HepG2 (cell line): ENCODE results near the gene JAZF1. TPM values are rescaled to one million over a fixed set of nuclear protein-coding genes. Genes with fewer than 3 reads are reported as not detected.
A peak's percentile ranks its signal among the peaks of the same experiment; 100 is the strongest.

Experiments
- ATAC-seq: fragments of 200-7000 bp; cut with Tn5 transposase; 3 replicates; pipeline ENCODE4 v1.9.1; 2020; ENCODE audit warnings: mild to moderate bottlenecking, moderate library complexity
- BruUV-seq: library from RNA; stranded (reverse); fragments of 400-500 nt; replicated peaks from 2 replicates; lab custom pipeline; 2021; lab: Mats Ljungman, UMichigan
- CTCF ChIA-PET: fragments of 300-600 bp; formaldehyde crosslinking; extraction: SDS; loops from one replicate; lab custom pipeline; 2021; ENCODE audit warnings: low total read pairs, inconsistent platforms, low intra/inter-chr PET ratio; lab: Yijun Ruan, JAX
- POLR2A ChIA-PET: fragments of 350-600 bp; sonication (Branson Sonifier 250); formaldehyde crosslinking; loops from one replicate; lab custom pipeline; 2020; ENCODE audit warnings: antibody characterized with exemption, inconsistent platforms; lab: Yijun Ruan, JAX
- DNase-seq: peaks from one replicate; pipeline ENCODE4 v3.0.0-alpha.2; 2015; ENCODE audit warnings: low spot score
- FAIRE-seq: peaks from 3 replicates; lab custom pipeline; 2011; peaks lifted over from hg19 to GRCh38; lab: Jason Lieb, UNC
- H2AFZ ChIP-seq: one replicate; pipeline ENCODE4 v1.6.1; 2011; ENCODE audit warnings: low read length, inconsistent platforms
- H3K27ac ChIP-seq: fragments of 300-600 bp; 3 replicates; pipeline ENCODE4 v1.8.0; 2011; ENCODE audit warnings: mixed run types, mild to moderate bottlenecking, mixed read lengths, low read length, inconsistent platforms; ENCODE audit not compliant: insufficient read depth; ENCODE audit errors: extremely low read length
- H3K27me3 ChIP-seq, 2 experiments: fragments of 200-600 bp in 1 of 2; 2 replicates in 1 of 2; 3 replicates in 1 of 2; pipeline versions ENCODE4 v1.6.0 to v1.8.0; 2011; ENCODE audit warnings: low read length in 2 of 2, mild to moderate bottlenecking in 2 of 2, moderate library complexity in 2 of 2, inconsistent platforms in 1 of 2; ENCODE audit not compliant: insufficient read depth in 2 of 2, control insufficient read depth in 1 of 2
- H3K36me3 ChIP-seq, 2 experiments: fragments of 200-600 bp in 1 of 2; replicated peaks in 1 of 2; 2 replicates in 1 of 2; 3 replicates in 1 of 2; pipeline versions ENCODE4 v1.5.1 to v1.8.0; 2011; ENCODE audit warnings: low read length in 2 of 2, inconsistent platforms in 1 of 2; ENCODE audit not compliant: insufficient read depth in 2 of 2, control insufficient read depth in 1 of 2
- H3K4me1 ChIP-seq: 2 replicates; pipeline ENCODE4 v1.5.1; 2012; ENCODE audit warnings: low read length, inconsistent platforms; ENCODE audit not compliant: insufficient read depth
- H3K4me2 ChIP-seq: 2 replicates; pipeline ENCODE4 v1.6.0; 2011; ENCODE audit warnings: low read depth, low read length, inconsistent platforms
- H3K4me3 ChIP-seq, 3 experiments: fragments of 200-600 bp in 1 of 3; sonication (generic), shearing (Covaris generic) in 1 of 3; replicated peaks in 1 of 3; 2 replicates each; pipeline ENCODE4 v1.5.1; 2011 to 2016; ENCODE audit warnings: low read length in 3 of 3, inconsistent platforms in 2 of 3, low read depth in 2 of 3, mild to moderate bottlenecking in 2 of 3, control low read depth in 1 of 3, mixed read lengths in 1 of 3; ENCODE audit not compliant: insufficient read depth in 1 of 3
- H3K79me2 ChIP-seq: one replicate; pipeline ENCODE4 v1.6.1; 2011; ENCODE audit warnings: low read length, inconsistent platforms; ENCODE audit not compliant: insufficient read depth
- H3K9ac ChIP-seq: 2 replicates; pipeline ENCODE4 v1.6.0; 2011; ENCODE audit warnings: mild to moderate bottlenecking, low read depth, low read length, inconsistent platforms; ENCODE audit not compliant: insufficient read depth
- H3K9me3 ChIP-seq: 2 replicates; pipeline ENCODE4 v1.5.1; 2012; ENCODE audit warnings: mild to moderate bottlenecking, low read length
- H4K20me1 ChIP-seq: 2 replicates; pipeline ENCODE4 v1.6.0; 2011; ENCODE audit warnings: inconsistent platforms, mild to moderate bottlenecking, low read length, moderate library complexity; ENCODE audit not compliant: insufficient read depth
- KDM6A ChIP-seq: IDR thresholded peaks from 2 replicates; pipeline ENCODE4 v1.6.1; 2016; ENCODE audit warnings: low read depth
- MAFK ChIP-seq, 2 experiments: IDR thresholded peaks in 1 of 2; conservative IDR thresholded peaks in 1 of 2; 2 replicates each; pipeline ENCODE4 v1.6.1; 2011; ENCODE audit warnings: improper control_type of control experiment in 2 of 2, low read length in 2 of 2
- SIN3A ChIP-seq: IDR thresholded peaks from 2 replicates; pipeline ENCODE4 v1.6.1; 2011; ENCODE audit warnings: low read depth, mild to moderate bottlenecking, control low read depth, low read length, borderline replicate concordance
- THYN1 ChIP-seq: sonication (generic); formaldehyde crosslinking; IDR thresholded peaks from 2 replicates; pipeline ENCODE4 v1.8.1; 2023; ENCODE audit warnings: low read depth, mild to moderate bottlenecking, moderate library complexity, missing genetic modification reagents, borderline replicate concordance
- ZFP36L2 ChIP-seq: sonication (generic); formaldehyde crosslinking; IDR thresholded peaks from 2 replicates; pipeline ENCODE4 v1.4.0; 2020; ENCODE audit warnings: missing genetic modification reagents
- ZNF614 ChIP-seq: IDR thresholded peaks from 2 replicates; pipeline ENCODE4 v1.6.1; 2018; ENCODE audit warnings: missing biosample characterization, missing genetic modification reagents, inconsistent platforms, borderline replicate concordance
- WGBS: methylation state at CpG from one replicate; pipeline ENCODE4 v1.1.6; 2017; ENCODE audit warnings: low lambda C conversion rate; 5-methylcytosine and 5-hydroxymethylcytosine counted together
- in situ Hi-C: cut with HindIII; loops from 2 replicates; pipeline ENCODE4 v1.10.0; 2017; ENCODE audit warnings: low pct_unique_long_range_greater_than_20kb; ENCODE audit not compliant: extremely low pct_ligation_motif_present
- intact Hi-C: fragments of 100-400 bp; cut with micrococcal nuclease; formaldehyde crosslinking; loops from one replicate; pipeline ENCODE4 v1.10.0; 2022; ENCODE audit not compliant: unreplicated experiment
- polyA plus RNA-seq, 8 experiments: library from polyadenylated mRNA; depleted of rRNA in 3 of 8; stranded (reverse) in 7 of 8; unstranded in 1 of 8; fragments of >200 nt; fragmentation: Illumina TruSeq in 4 of 8; extraction: Trizol in 4 of 8; gene quantifications; 2 replicates each; pipeline versions ENCODE4 v1.2.1 to v1.2.3, GENCODE V29; 2011 to 2016; ENCODE audit warnings: low read depth in 4 of 8, missing spikeins in 1 of 8, mixed read lengths in 1 of 8; ENCODE audit not compliant: insufficient read depth in 1 of 8
- total RNA-seq, 5 experiments: library from RNA; depleted of rRNA; stranded (reverse); fragments of >200 nt; fragmentation: Illumina TruSeq; extraction: Trizol; gene quantifications; 2 replicates each; pipeline ENCODE4 v1.2.3, GENCODE V29; 2016; ENCODE audit warnings: low read depth in 1 of 5

The JAZF1 gene
- total and polyA plus RNA-seq, 2 of the 13 experiments (the other 11 are each of a cell fraction or from before 2014, with no cell fraction given): not detected

GRCh38 chr7:28181416-28181815 is 821 bp upstream of the JAZF1 start:
- Histone ChIP-seq H3K9ac (no peak overlapping the region), H3K79me2 (no peaks in the 10 kb centered on the region), H3K4me2 (no peak overlapping the region), H3K27ac (no peak overlapping the region), H3K36me3 (no peaks in the 10 kb centered on the region), H2AFZ (no peak overlapping the region), H3K27me3 (peaks cover 2 to 36% of the 10 kb centered on the region in 2 experiments; a peak in 4 of 5 replicates), H3K9me3 (no peaks in the 10 kb centered on the region), H3K4me3 (no peak overlapping the region), H3K4me1 (no peaks in the 10 kb centered on the region), H4K20me1 (no peaks in the 10 kb centered on the region)
- no peak for ATAC-seq
- 44% methylated on average over 5 of the region's 5 CpGs for WGBS
- intact Hi-C loops: no loop called here
- TF ChIP-seq KDM6A (CRISPR knock-in tag) (no peak), ZNF614 (CRISPR knock-in tag) (no peak), MAFK (conservative IDR thresholded peaks at IDR 0.05 in 1 of 2, IDR thresholded peaks at IDR 0.05 in 1 of 2; ENCODE audit: low read length in 2 of 2) (peak in 1 of 2 experiments; percentile 20; a peak in 1 of 4 replicates)
- no TSS peak for BruUV-seq
- POLR2A ChIA-PET: no interaction called here
- CTCF ChIA-PET: no interaction called here
- no peak for DNase-seq
- no peak for FAIRE-seq
- in situ Hi-C loops: no loop called here

- Histone ChIP-seq H3K36me3 (no peaks in the 10 kb centered on the region), H3K27me3 (peaks cover 2 to 33% of the 10 kb centered on the region in 2 experiments; a peak in 4 of 5 replicates), H3K4me2 (no peak overlapping the region), H4K20me1 (no peaks in the 10 kb centered on the region), H3K4me3 (peak overlapping the region in 2 of 3 experiments; percentile 49 to 54; a peak in 3 of 6 replicates)
- ChIA-PET CTCF (no interaction called here), POLR2A (no interaction called here)
- ATAC-seq: no peak; the same call in 2 of the 3 replicates
- TF ChIP-seq SIN3A (no peak), THYN1 (CRISPR knock-in tag) (no peak), ZFP36L2 (CRISPR knock-in tag) (no peak)
- TF ChIP-seq, all 625 proteins: peak for 0
- Histone ChIP-seq H3K4me1 (no peaks in the 10 kb centered on the region), H3K27ac (no peak overlapping the region), H2AFZ (no peak overlapping the region), H3K9ac (no peak overlapping the region), H3K79me2 (no peaks in the 10 kb centered on the region), H3K9me3 (no peaks in the 10 kb centered on the region)
- no peak for DNase-seq
- no peak for FAIRE-seq
- in situ Hi-C loops (no loop called here), intact Hi-C loops (no loop called here)
- no TSS peak for BruUV-seq
- WGBS: 4% methylated on average over 5 of the region's 55 CpGs
Measured at GRCh38 chr7:28180031-28180363, 598 bp downstream of the JAZF1 start.
